Sigmoid colon (tissue), 3 donors: ENCODE data around the gene SLC6A18.

Experiments used
- CTCF ChIP-seq, 4 experiments: fragments of 450-650 bp in 3 of 4; fragments of 200-600 bp in 1 of 4; IDR thresholded peaks; one replicate each; pipeline ENCODE4 v1.5.1; 2016 to 2019; ENCODE audit warnings: antibody characterized with exemption in 4 of 4, mild to moderate bottlenecking in 3 of 4, moderate library complexity in 2 of 4
- POLR2A ChIP-seq, 2 donors: fragments of 450-650 bp; IDR thresholded peaks; one replicate each; pipeline ENCODE4 v1.6.1; 2016; ENCODE audit warnings: antibody characterized with exemption in 2 of 2, mild to moderate bottlenecking in 2 of 2, moderate library complexity in 2 of 2

- TF ChIP-seq CTCF (IDR thresholded peaks at IDR 0.05) = no peak
- no peak for TF ChIP-seq POLR2A (IDR thresholded peaks at IDR 0.05)
Observed at GRCh38 chr5:1270933-1271914, 46.0 kb downstream of the SLC6A18 start.
